Sciatic nerve (tissue), 2 donors: Measurements from ENCODE around the gene OR2F1. TPM values are rescaled to one million over a fixed set of nuclear protein-coding genes. Genes with fewer than 3 reads are reported as not detected.
"Not testable (repeated sequence)": the region's sequence is repeated elsewhere in the genome, so short reads cannot be mapped to it uniquely, and the experiment has no call there.

Experiments used
- ATAC-seq: fragments of 200-7000 bp; cut with Tn5 transposase; one replicate; pipeline ENCODE4 v1.9.1; 2020; ENCODE audit warnings: mild to moderate bottlenecking, moderate library complexity
- DNase-seq: peaks from one replicate; pipeline ENCODE4 v3.0.0-alpha.2; 2020; ENCODE audit warnings: low spot score
- intact Hi-C: fragments of 100-400 bp; cut with DNase I; formaldehyde crosslinking; loops from one replicate; pipeline ENCODE4 v1.14.2; 2022
- total RNA-seq: library from RNA; stranded (reverse); fragmentation: NEBNext Ultra II Directional; extraction: Animal tissue kit (Norgen Biotek cat#: 25700); gene quantifications from one replicate; pipeline ENCODE4 v1.2.1, GENCODE V29; 2021
- donor health status: DM: no; HTN: no; CAD: no.
- donor health status: DM: no; HTN: no; CAD: no.

The OR2F1 gene
- total RNA-seq, 1 donor from 2014 or later, result not detected

DNA sequence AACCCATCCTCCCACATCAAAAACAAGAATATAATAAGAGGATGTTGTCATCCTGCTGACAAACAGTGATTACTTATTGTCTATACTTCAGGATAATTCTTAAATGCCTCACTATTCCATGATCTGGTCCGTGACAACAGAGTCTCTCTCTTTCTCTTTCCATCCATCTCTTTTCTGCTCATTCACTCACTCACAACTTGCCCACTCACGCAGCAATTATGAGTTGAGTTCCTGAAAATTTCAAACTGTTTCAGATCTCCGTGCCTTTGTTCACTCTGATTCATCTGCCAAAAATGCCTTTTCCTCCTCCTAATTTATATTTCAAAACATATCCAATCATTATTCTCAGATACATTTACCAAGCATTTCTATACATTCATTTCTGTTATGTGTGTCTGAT is 46.9 kb downstream of the OR2F1 start:
- DNase-seq (no peak), ATAC-seq (no peak)
- intact Hi-C loops, result no loop called here

DNA sequence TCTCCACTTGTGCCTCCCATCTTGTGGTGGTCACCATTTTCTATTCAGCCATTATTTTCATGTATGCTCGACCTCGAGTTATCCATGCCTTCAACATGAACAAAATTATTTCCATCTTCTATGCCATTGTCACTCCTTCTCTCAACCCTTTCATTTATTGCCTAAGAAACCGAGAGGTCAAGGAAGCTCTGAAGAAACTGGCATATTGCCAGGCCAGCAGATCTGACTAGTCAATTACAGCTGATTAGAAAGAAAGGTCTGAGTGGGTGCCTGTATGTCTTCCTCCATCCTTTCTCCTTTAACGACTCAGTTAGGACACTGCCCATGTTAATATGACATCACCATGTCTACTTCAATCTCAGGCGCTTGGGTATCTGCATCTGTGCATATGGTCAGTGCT is 50.1 kb downstream of the OR2F1 start:
- intact Hi-C loops, result no loop called here
- ATAC-seq, result no peak
- DNase-seq, result no peak

DNA sequence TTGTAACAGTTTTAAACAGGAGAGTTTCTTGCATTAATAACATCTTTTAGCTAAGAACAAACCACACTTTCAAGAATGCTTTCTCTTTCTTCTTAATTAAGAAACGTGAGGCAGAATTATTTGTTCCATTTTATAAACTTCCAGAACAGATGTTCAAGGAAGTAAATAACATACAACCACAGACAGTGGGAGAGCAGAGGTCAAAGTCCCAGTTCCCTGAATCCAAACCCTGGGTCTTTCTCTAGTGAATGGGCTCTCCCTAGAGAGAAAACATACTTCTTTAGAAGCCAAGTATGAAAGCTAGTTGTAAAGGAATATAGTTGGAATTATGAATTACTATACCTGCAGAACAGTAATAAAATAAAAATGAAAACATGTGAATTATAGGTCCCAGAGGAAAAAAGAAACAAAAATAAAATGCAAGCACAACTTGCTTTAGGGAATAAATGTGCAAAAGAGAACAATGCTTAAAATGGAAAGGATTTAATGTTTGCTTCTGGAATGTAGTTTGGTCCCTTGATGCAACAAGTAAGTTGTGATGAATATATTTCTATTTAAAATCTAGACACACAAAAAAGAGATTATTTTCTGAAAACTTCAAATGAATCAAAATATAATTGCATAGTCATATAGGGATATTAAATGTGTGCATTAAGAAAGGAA is 51.5 kb downstream of the OR2F1 start:
- no peak for ATAC-seq
- no peak for DNase-seq
- intact Hi-C loops, result no loop called here

DNA sequence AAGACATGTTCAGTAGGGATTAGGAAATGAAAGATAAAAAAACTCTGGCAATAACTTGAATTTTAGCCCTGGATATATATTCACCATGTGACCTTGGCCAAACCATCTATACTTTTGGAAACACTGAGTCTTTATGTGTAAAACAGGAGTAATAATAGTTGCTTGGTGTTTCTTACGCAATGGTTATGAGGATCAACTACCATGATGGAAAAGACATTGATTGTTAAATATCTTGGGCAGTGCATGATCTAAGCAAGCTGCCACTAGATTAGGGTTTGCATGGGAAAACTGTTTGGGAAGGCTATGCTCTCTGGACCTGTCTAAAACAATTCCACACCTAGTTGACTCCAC is 52.0 kb downstream of the OR2F1 start:
- no peak for DNase-seq
- intact Hi-C loops, result no loop called here
- ATAC-seq, result no peak

DNA sequence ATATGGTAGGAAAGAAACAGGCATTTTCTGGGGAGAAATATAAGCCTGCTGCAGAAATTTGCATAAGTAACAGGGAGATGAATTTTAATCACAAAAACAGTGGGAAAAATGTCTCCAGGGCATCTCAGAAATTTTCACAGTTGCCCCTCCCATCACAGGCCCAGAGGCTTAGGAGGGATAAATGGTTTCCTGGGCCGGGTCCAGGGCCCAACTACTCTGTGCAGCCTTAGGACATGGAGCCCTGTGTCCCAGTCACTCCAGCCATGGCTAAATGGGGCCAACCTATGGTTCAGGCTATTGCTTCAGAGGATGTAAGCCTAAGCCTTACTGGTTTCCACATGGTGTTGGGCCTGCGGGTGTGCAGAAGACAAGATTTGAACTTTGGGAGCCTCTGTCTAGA is 54.7 kb downstream of the OR2F1 start:
- no peak for ATAC-seq
- DNase-seq, result no peak
- intact Hi-C loops, result no loop called here

DNA sequence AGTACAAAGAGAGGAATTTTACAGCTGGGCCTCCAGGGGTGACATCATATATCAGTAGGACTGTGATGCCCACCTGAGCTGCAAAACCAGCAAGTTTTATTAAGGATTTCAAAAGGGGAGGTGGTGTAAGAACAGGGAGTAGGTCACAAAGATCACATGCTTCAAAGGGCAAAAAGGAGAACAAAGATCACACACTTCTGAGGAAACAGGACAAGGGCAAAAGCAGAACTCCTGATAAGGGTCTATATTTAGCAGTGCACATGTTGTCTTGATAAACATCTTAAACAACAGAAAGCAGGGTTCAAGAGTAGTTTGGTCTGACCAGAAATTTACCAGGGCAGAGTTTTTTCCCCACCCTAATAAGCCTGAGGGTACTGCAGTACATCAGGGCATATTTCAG is 55.4 kb downstream of the OR2F1 start:
- DNase-seq, intact Hi-C loops, ATAC-seq: not testable (repeated sequence)

DNA sequence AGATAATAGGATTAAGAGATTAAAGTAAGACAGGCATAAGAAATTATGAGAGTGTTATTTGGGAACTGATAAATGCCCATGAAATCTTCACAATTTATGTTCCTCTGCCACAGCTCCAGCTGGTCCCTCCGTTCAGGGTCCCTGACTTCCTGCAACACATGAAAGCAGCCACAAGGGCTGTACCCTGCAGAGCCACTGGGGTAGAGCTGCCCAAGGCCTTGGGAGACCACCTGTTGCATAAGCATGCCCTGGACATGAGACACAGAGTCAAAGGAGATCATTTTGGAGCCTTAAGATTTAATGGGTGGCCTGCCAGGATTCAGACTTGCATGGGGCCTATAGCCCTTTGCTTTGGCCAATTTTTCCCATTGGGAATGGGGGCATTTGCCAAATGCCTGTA is 56.2 kb downstream of the OR2F1 start:
- DNase-seq, intact Hi-C loops, ATAC-seq: not testable (repeated sequence)

DNA sequence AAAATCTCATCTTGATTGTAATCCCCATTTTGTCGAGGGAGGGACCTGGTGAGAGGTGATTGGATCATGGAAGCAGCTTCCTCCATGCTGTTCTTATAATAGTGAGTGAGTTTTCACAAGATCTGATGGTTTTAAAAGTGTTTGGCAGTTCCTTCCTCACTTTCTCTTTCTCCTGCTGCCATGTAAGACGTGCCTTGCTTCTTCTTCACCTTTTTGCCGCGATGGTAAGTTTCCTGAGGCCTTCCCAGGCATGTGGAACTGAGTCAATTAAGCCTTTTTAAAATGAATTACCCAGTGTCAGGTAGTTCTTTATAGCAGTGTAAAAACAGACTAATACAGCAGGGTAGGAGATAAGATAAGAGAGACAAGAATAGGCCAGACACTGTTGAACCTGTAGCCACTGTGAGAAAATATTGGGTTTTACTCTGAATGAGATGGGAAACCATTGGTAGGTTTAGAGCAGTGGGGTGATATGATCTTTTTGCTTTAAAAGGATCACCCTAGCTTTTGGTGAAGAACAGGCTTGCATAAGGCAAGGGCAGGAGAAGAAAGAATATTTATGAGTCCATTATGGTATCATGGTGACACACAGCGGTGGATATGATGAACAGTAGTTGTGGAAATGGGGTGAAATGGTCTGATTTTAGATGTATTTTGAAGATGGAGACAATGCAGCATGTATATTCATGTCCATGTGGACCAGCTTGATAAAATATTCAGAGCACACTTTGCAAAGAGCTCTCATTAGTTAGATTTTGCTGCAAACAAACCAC is 57.0 kb downstream of the OR2F1 start:
- intact Hi-C loops, result no loop called here
- DNase-seq (no peak), ATAC-seq (no peak)

Other genes starting within 250 kb of the OR2F1 start
- gene CTAGE6, start 197.1 kb upstream of the OR2F1 start, total RNA-seq, result 0.76 TPM
- gene TCAF1, start 52.7 kb upstream of the OR2F1 start, total RNA-seq, result 44.5 TPM
- gene OR2F2, start 19.6 kb upstream of the OR2F1 start, total RNA-seq, result not detected
- not detected for gene OR6B1, start 45.5 kb downstream of the OR2F1 start, total RNA-seq
- not detected for gene OR2A5, start 94.1 kb downstream of the OR2F1 start, total RNA-seq
- gene OR2A25, start 115.0 kb downstream of the OR2F1 start, total RNA-seq, result not detected
- gene OR2A12, start 131.4 kb downstream of the OR2F1 start, total RNA-seq, result not detected
- gene OR2A2, start 154.7 kb downstream of the OR2F1 start, total RNA-seq, result not detected
- gene OR2A14, start 168.3 kb downstream of the OR2F1 start, total RNA-seq, result not detected
- 2.3 TPM for gene CTAGE4, start 228.6 kb downstream of the OR2F1 start, total RNA-seq
- 5.3 TPM for gene ARHGEF35, start 241.0 kb downstream of the OR2F1 start, total RNA-seq